HepG2 (cell line): ENCODE data around the gene ADIPOR1. TPM values are rescaled to one million over a fixed set of nuclear protein-coding genes. Genes with fewer than 3 reads are reported as not detected.
A peak's percentile ranks its signal among the peaks of the same experiment; 100 is the strongest.
"Not testable (repeated sequence)": the region's sequence is repeated elsewhere in the genome, so short reads cannot be mapped to it uniquely, and the experiment has no call there.

Source experiments
- ATAC-seq: fragments of 200-7000 bp; cut with Tn5 transposase; 3 replicates; pipeline ENCODE4 v1.9.1; 2020; ENCODE audit warnings: mild to moderate bottlenecking, moderate library complexity
- BruUV-seq: library from RNA; stranded (reverse); fragments of 400-500 nt; replicated peaks from 2 replicates; lab custom pipeline; 2021; lab: Mats Ljungman, UMichigan
- CTCF ChIA-PET: fragments of 300-600 bp; formaldehyde crosslinking; extraction: SDS; loops from one replicate; lab custom pipeline; 2021; ENCODE audit warnings: low total read pairs, inconsistent platforms, low intra/inter-chr PET ratio; lab: Yijun Ruan, JAX
- POLR2A ChIA-PET: fragments of 350-600 bp; sonication (Branson Sonifier 250); formaldehyde crosslinking; loops from one replicate; lab custom pipeline; 2020; ENCODE audit warnings: antibody characterized with exemption, inconsistent platforms; lab: Yijun Ruan, JAX
- DNase-seq: peaks from one replicate; pipeline ENCODE4 v3.0.0-alpha.2; 2015; ENCODE audit warnings: low spot score
- FAIRE-seq: peaks from 3 replicates; lab custom pipeline; 2011; peaks lifted over from hg19 to GRCh38; lab: Jason Lieb, UNC
- H2AFZ ChIP-seq: one replicate; pipeline ENCODE4 v1.6.1; 2011; ENCODE audit warnings: low read length, inconsistent platforms
- H3K27ac ChIP-seq: fragments of 300-600 bp; 3 replicates; pipeline ENCODE4 v1.8.0; 2011; ENCODE audit warnings: mixed run types, mild to moderate bottlenecking, mixed read lengths, low read length, inconsistent platforms; ENCODE audit not compliant: insufficient read depth; ENCODE audit errors: extremely low read length
- H3K27me3 ChIP-seq, 2 experiments: fragments of 200-600 bp in 1 of 2; 2 replicates in 1 of 2; 3 replicates in 1 of 2; pipeline versions ENCODE4 v1.6.0 to v1.8.0; 2011; ENCODE audit warnings: low read length in 2 of 2, mild to moderate bottlenecking in 2 of 2, moderate library complexity in 2 of 2, inconsistent platforms in 1 of 2; ENCODE audit not compliant: insufficient read depth in 2 of 2, control insufficient read depth in 1 of 2
- H3K36me3 ChIP-seq, 2 experiments: fragments of 200-600 bp in 1 of 2; replicated peaks in 1 of 2; 2 replicates in 1 of 2; 3 replicates in 1 of 2; pipeline versions ENCODE4 v1.5.1 to v1.8.0; 2011; ENCODE audit warnings: low read length in 2 of 2, inconsistent platforms in 1 of 2; ENCODE audit not compliant: insufficient read depth in 2 of 2, control insufficient read depth in 1 of 2
- H3K4me1 ChIP-seq: 2 replicates; pipeline ENCODE4 v1.5.1; 2012; ENCODE audit warnings: low read length, inconsistent platforms; ENCODE audit not compliant: insufficient read depth
- H3K4me2 ChIP-seq: 2 replicates; pipeline ENCODE4 v1.6.0; 2011; ENCODE audit warnings: low read depth, low read length, inconsistent platforms
- H3K4me3 ChIP-seq, 3 experiments: fragments of 200-600 bp in 1 of 3; sonication (generic), shearing (Covaris generic) in 1 of 3; replicated peaks in 1 of 3; 2 replicates each; pipeline ENCODE4 v1.5.1; 2011 to 2016; ENCODE audit warnings: low read length in 3 of 3, inconsistent platforms in 2 of 3, low read depth in 2 of 3, mild to moderate bottlenecking in 2 of 3, control low read depth in 1 of 3, mixed read lengths in 1 of 3; ENCODE audit not compliant: insufficient read depth in 1 of 3
- H3K79me2 ChIP-seq: one replicate; pipeline ENCODE4 v1.6.1; 2011; ENCODE audit warnings: low read length, inconsistent platforms; ENCODE audit not compliant: insufficient read depth
- H3K9ac ChIP-seq: 2 replicates; pipeline ENCODE4 v1.6.0; 2011; ENCODE audit warnings: mild to moderate bottlenecking, low read depth, low read length, inconsistent platforms; ENCODE audit not compliant: insufficient read depth
- H3K9me3 ChIP-seq: 2 replicates; pipeline ENCODE4 v1.5.1; 2012; ENCODE audit warnings: mild to moderate bottlenecking, low read length
- H4K20me1 ChIP-seq: 2 replicates; pipeline ENCODE4 v1.6.0; 2011; ENCODE audit warnings: inconsistent platforms, mild to moderate bottlenecking, low read length, moderate library complexity; ENCODE audit not compliant: insufficient read depth
- ESRRA ChIP-seq: sonication (generic); formaldehyde crosslinking; IDR thresholded peaks from 2 replicates; pipeline ENCODE4 v1.5.1; 2020; ENCODE audit warnings: mild to moderate bottlenecking, low read depth, missing genetic modification reagents
- HNF4A ChIP-seq: sonication (generic); formaldehyde crosslinking; IDR thresholded peaks from 2 replicates; pipeline ENCODE4 v1.4.0; 2020; ENCODE audit warnings: missing genetic modification reagents
- HOXA3 ChIP-seq: sonication (generic); formaldehyde crosslinking; IDR thresholded peaks from 2 replicates; pipeline ENCODE4 v1.5.0; 2020; ENCODE audit warnings: missing genetic modification reagents
- MZF1 ChIP-seq: sonication (generic); formaldehyde crosslinking; IDR thresholded peaks from 2 replicates; pipeline ENCODE4 v1.8.1; 2023; ENCODE audit warnings: mild to moderate bottlenecking, missing genetic modification reagents, borderline replicate concordance
- NR2F1 ChIP-seq, 2 experiments: fragments of 450-650 bp in 1 of 2; formaldehyde crosslinking in 1 of 2; IDR thresholded peaks; 2 replicates each; pipeline versions ENCODE4 v1.5.0 to v1.6.1; 2016 to 2020; ENCODE audit warnings: mild to moderate bottlenecking in 1 of 2, missing compliant biosample characterization in 1 of 2, missing genetic modification reagents in 1 of 2, moderate library complexity in 1 of 2
- NR2F2 ChIP-seq: IDR thresholded peaks from 2 replicates; pipeline ENCODE4 v1.6.1; 2012; ENCODE audit warnings: low read depth, inconsistent platforms, borderline replicate concordance
- NR2F6 ChIP-seq, 2 experiments: IDR thresholded peaks; 2 replicates each; pipeline ENCODE4 v1.6.1; 2016; ENCODE audit warnings: antibody characterized with exemption in 1 of 2, mild to moderate bottlenecking in 1 of 2
- RBFOX2 ChIP-seq: fragments of 200-400 bp; formaldehyde crosslinking; IDR thresholded peaks from 2 replicates; pipeline ENCODE4 v1.6.1; 2017; ENCODE audit warnings: low read depth, mild to moderate bottlenecking, low read length
- RXRB ChIP-seq: IDR thresholded peaks from 2 replicates; pipeline ENCODE4 v1.6.1; 2016; ENCODE audit warnings: borderline replicate concordance, missing genetic modification reagents, missing compliant biosample characterization
- ZNF317 ChIP-seq: sonication (generic); formaldehyde crosslinking; IDR thresholded peaks from 2 replicates; pipeline ENCODE4 v1.5.0; 2020; ENCODE audit warnings: mild to moderate bottlenecking, missing genetic modification reagents
- WGBS: methylation state at CpG from one replicate; pipeline ENCODE4 v1.1.6; 2017; ENCODE audit warnings: low lambda C conversion rate; 5-methylcytosine and 5-hydroxymethylcytosine counted together
- in situ Hi-C: cut with HindIII; loops from 2 replicates; pipeline ENCODE4 v1.10.0; 2017; ENCODE audit warnings: low pct_unique_long_range_greater_than_20kb; ENCODE audit not compliant: extremely low pct_ligation_motif_present
- intact Hi-C: fragments of 100-400 bp; cut with micrococcal nuclease; formaldehyde crosslinking; loops from one replicate; pipeline ENCODE4 v1.10.0; 2022; ENCODE audit not compliant: unreplicated experiment
- polyA plus RNA-seq, 8 experiments: library from polyadenylated mRNA; depleted of rRNA in 3 of 8; stranded (reverse) in 7 of 8; unstranded in 1 of 8; fragments of >200 nt; fragmentation: Illumina TruSeq in 4 of 8; extraction: Trizol in 4 of 8; gene quantifications; 2 replicates each; pipeline versions ENCODE4 v1.2.1 to v1.2.3, GENCODE V29; 2011 to 2016; ENCODE audit warnings: low read depth in 4 of 8, missing spikeins in 1 of 8, mixed read lengths in 1 of 8; ENCODE audit not compliant: insufficient read depth in 1 of 8
- total RNA-seq, 5 experiments: library from RNA; depleted of rRNA; stranded (reverse); fragments of >200 nt; fragmentation: Illumina TruSeq; extraction: Trizol; gene quantifications; 2 replicates each; pipeline ENCODE4 v1.2.3, GENCODE V29; 2016; ENCODE audit warnings: low read depth in 1 of 5
- TF ChIP-seq, protein P1 (sequence below): sonication (generic); formaldehyde crosslinking; IDR thresholded peaks from 2 replicates; pipeline ENCODE4 v1.8.1; 2023; ENCODE audit warnings: mild to moderate bottlenecking, missing genetic modification reagents
- TF ChIP-seq, protein P2 (sequence below): sonication (generic); formaldehyde crosslinking; IDR thresholded peaks from 2 replicates; pipeline ENCODE4 v1.4.0; 2020; ENCODE audit warnings: missing genetic modification reagents
- TF ChIP-seq, protein P3 (sequence below): sonication (generic); formaldehyde crosslinking; IDR thresholded peaks from 2 replicates; pipeline ENCODE4 v1.4.0; 2020; ENCODE audit warnings: missing genetic modification reagents, borderline replicate concordance

Gene ADIPOR1
- total and polyA plus RNA-seq, 2 of the 13 experiments (the other 11 are each of a cell fraction or from before 2014, with no cell fraction given): 60.0 to 141 TPM

GRCh38 chr1:203006948-203007871, 49.1 kb upstream of the ADIPOR1 start, which contains the start of gene TMEM183A (continued):
- TF ChIP-seq NR2F2: peak; percentile 35; the same call in 1 of the 2 replicates
- TF ChIP-seq MZF1 (CRISPR knock-in tag): no peak
- TF ChIP-seq, protein P1, sequence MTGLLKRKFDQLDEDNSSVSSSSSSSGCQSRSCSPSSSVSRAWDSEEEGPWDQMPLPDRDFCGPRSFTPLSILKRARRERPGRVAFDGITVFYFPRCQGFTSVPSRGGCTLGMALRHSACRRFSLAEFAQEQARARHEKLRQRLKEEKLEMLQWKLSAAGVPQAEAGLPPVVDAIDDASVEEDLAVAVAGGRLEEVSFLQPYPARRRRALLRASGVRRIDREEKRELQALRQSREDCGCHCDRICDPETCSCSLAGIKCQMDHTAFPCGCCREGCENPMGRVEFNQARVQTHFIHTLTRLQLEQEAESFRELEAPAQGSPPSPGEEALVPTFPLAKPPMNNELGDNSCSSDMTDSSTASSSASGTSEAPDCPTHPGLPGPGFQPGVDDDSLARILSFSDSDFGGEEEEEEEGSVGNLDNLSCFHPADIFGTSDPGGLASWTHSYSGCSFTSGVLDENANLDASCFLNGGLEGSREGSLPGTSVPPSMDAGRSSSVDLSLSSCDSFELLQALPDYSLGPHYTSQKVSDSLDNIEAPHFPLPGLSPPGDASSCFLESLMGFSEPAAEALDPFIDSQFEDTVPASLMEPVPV (CRISPR knock-in tag): peak; percentile 58; the same call in 1 of the 2 replicates
- TF ChIP-seq, protein P2, sequence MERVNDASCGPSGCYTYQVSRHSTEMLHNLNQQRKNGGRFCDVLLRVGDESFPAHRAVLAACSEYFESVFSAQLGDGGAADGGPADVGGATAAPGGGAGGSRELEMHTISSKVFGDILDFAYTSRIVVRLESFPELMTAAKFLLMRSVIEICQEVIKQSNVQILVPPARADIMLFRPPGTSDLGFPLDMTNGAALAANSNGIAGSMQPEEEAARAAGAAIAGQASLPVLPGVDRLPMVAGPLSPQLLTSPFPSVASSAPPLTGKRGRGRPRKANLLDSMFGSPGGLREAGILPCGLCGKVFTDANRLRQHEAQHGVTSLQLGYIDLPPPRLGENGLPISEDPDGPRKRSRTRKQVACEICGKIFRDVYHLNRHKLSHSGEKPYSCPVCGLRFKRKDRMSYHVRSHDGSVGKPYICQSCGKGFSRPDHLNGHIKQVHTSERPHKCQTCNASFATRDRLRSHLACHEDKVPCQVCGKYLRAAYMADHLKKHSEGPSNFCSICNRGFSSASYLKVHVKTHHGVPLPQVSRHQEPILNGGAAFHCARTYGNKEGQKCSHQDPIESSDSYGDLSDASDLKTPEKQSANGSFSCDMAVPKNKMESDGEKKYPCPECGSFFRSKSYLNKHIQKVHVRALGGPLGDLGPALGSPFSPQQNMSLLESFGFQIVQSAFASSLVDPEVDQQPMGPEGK (CRISPR knock-in tag): no peak

GRCh38 chr1:203005395-203006142, 47.5 kb upstream of the ADIPOR1 start:
- 58% methylated on average over 17 of the region's 17 CpGs for WGBS
- H3K27me3 ChIP-seq, ATAC-seq, in situ Hi-C loops, BruUV-seq, DNase-seq, H2AFZ ChIP-seq, H3K9me3 ChIP-seq, H4K20me1 ChIP-seq, CTCF ChIA-PET: not testable (repeated sequence)
- POLR2A ChIA-PET: interaction anchor here (1.8 to 2.9 kb wide), 3 partner anchors 78 to 145 kb away, joined by 12 to 14 read pairs (median 13); partner anchors contain the start of genes KLHL12 and RABIF
- H3K27ac ChIP-seq: peak overlapping the region; percentile 98
- peaks cover 40% of the 10 kb centered on the region for H3K4me1 ChIP-seq
- H3K4me2 ChIP-seq: peak overlapping the region; percentile 94
- intact Hi-C loops: loop anchor here (10.0 kb wide), 1 partner anchor 661 kb away; the partner anchor contains the start of genes PPP1R12B and UBE2T
- H3K79me2 ChIP-seq: peaks cover 26% of the 10 kb centered on the region
- peak overlapping the region; percentile 67 for H3K9ac ChIP-seq
- peaks cover 1 to 13% of the 10 kb centered on the region in 2 experiments; a peak in 3 of 5 replicates for H3K36me3 ChIP-seq
- FAIRE-seq: peak; percentile 80
- peak overlapping the region; percentile 57 to 98 (median 60); a peak in 5 of 6 replicates for H3K4me3 ChIP-seq
- TF ChIP-seq NR2F6 (IDR thresholded peaks at IDR 0.05) (peak; percentile 92), NR2F6 (CRISPR knock-in tag; IDR thresholded peaks at IDR 0.05) (peak; percentile 93), RXRB (CRISPR knock-in tag) (peak; percentile 74), HNF4A (peak; percentile 70), ZNF317 (0 out of 2 replicates have a peak, but pooled peaks have one; percentile 18), NR2F2 (peak; percentile 67; the same call in 1 of the 2 replicates), NR2F1 (CRISPR knock-in tag; IDR thresholded peaks at IDR 0.05) (peak; percentile 79 to 90; a peak in 3 of 4 replicates), RBFOX2 (0 out of 2 replicates have a peak, but pooled peaks have one; percentile 16), ESRRA (CRISPR knock-in tag) (peak; percentile 36; the same call in 1 of the 2 replicates), HOXA3 (CRISPR knock-in tag) (peak; percentile 37)
- TF ChIP-seq, protein P3, sequence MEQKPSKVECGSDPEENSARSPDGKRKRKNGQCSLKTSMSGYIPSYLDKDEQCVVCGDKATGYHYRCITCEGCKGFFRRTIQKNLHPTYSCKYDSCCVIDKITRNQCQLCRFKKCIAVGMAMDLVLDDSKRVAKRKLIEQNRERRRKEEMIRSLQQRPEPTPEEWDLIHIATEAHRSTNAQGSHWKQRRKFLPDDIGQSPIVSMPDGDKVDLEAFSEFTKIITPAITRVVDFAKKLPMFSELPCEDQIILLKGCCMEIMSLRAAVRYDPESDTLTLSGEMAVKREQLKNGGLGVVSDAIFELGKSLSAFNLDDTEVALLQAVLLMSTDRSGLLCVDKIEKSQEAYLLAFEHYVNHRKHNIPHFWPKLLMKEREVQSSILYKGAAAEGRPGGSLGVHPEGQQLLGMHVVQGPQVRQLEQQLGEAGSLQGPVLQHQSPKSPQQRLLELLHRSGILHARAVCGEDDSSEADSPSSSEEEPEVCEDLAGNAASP: peak; percentile 91
